IMR-90 (cell line): ENCODE results near the gene ZNF423. TPM values are rescaled to one million over a fixed set of nuclear protein-coding genes. Genes with fewer than 3 reads are reported as not detected.

Experiments used
- ATAC-seq: fragments of 200-7000 bp; cut with Tn5 transposase; 2 replicates; pipeline ENCODE4 v1.9.1; 2020; ENCODE audit warnings: low read depth, mild to moderate bottlenecking, moderate library complexity
- BruUV-seq: library from RNA; stranded (reverse); fragments of 400-500 nt; replicated peaks from 2 replicates; lab custom pipeline; 2021; lab: Mats Ljungman, UMichigan
- CTCF ChIA-PET: fragments of 300-600 bp; formaldehyde crosslinking; extraction: SDS; loops from one replicate; lab custom pipeline; 2021; ENCODE audit warnings: antibody characterized with exemption; lab: Yijun Ruan, JAX
- POLR2A ChIA-PET: fragments of 300-600 bp; sonication (Branson Sonifier 250); formaldehyde crosslinking; loops from one replicate; lab custom pipeline; 2022; ENCODE audit warnings: antibody characterized with exemption; ENCODE audit not compliant: unreplicated experiment; lab: Charles Lee
- DNase-seq: peaks from one replicate; pipeline ENCODE4 v3.0.0; 2013
- H2AFZ ChIP-seq: replicated peaks from 2 replicates; pipeline ENCODE3; 2013; ENCODE audit warnings: low read length, mild to moderate bottlenecking; ENCODE audit not compliant: poor library complexity
- H2AK5ac ChIP-seq: 2 replicates; pipeline ENCODE4 v1.6.1; 2013; ENCODE audit warnings: low read depth, low read length, inconsistent platforms
- H2AK9ac ChIP-seq: replicated peaks from 2 replicates; pipeline ENCODE3; 2013; ENCODE audit warnings: mild to moderate bottlenecking, low read depth, low read length, moderate library complexity; ENCODE audit not compliant: poor library complexity
- H2BK120ac ChIP-seq: 2 replicates; pipeline ENCODE4 v1.6.1; 2013; ENCODE audit warnings: low read depth, low read length, inconsistent platforms
- H2BK15ac ChIP-seq: 3 replicates; pipeline ENCODE4 v1.6.1; 2013; ENCODE audit warnings: low read depth, low read length, inconsistent platforms
- H2BK20ac ChIP-seq: 2 replicates; pipeline ENCODE4 v1.6.1; 2013; ENCODE audit warnings: low read depth, mild to moderate bottlenecking, inconsistent platforms, low read length, moderate library complexity
- H2BK5ac ChIP-seq: 2 replicates; pipeline ENCODE4 v1.6.1; 2013; ENCODE audit warnings: mild to moderate bottlenecking, low read depth, low read length, inconsistent platforms; ENCODE audit not compliant: poor library complexity, severe bottlenecking
- H3K14ac ChIP-seq: replicated peaks from 2 replicates; pipeline ENCODE4 v1.6.1; 2013; ENCODE audit warnings: low read depth, low read length, inconsistent platforms
- H3K18ac ChIP-seq: 2 replicates; pipeline ENCODE4 v1.6.1; 2013; ENCODE audit warnings: low read depth, low read length, control low read depth
- H3K23ac ChIP-seq: 2 replicates; pipeline ENCODE4 v1.6.1; 2013; ENCODE audit warnings: low read depth, low read length, inconsistent platforms
- H3K27ac ChIP-seq: 2 replicates; pipeline ENCODE4 v1.5.1; 2013; ENCODE audit warnings: mild to moderate bottlenecking, control low read depth, low read length; ENCODE audit not compliant: insufficient read depth
- H3K27me3 ChIP-seq: 2 replicates; pipeline ENCODE4 v1.6.1; 2013; ENCODE audit warnings: low read length; ENCODE audit not compliant: control insufficient read depth, insufficient read depth
- H3K36me3 ChIP-seq: 2 replicates; pipeline ENCODE4 v1.6.1; 2013; ENCODE audit warnings: low read length, mixed read lengths; ENCODE audit not compliant: control insufficient read depth, insufficient read depth
- H3K4ac ChIP-seq: 2 replicates; pipeline ENCODE4 v1.6.1; 2013; ENCODE audit warnings: low read depth, low read length, inconsistent platforms
- H3K4me1 ChIP-seq: 2 replicates; pipeline ENCODE4 v1.6.1; 2013; ENCODE audit warnings: low read length, mixed read lengths; ENCODE audit not compliant: control insufficient read depth, insufficient read depth
- H3K4me2 ChIP-seq: 2 replicates; pipeline ENCODE4 v1.6.1; 2013; ENCODE audit warnings: low read depth, mild to moderate bottlenecking, control low read depth, low read length, moderate library complexity
- H3K4me3 ChIP-seq: 2 replicates; pipeline ENCODE4 v1.5.1; 2013; ENCODE audit warnings: low read depth, mild to moderate bottlenecking, control low read depth, low read length, moderate library complexity; ENCODE audit not compliant: insufficient read depth
- H3K56ac ChIP-seq: 2 replicates; pipeline ENCODE4 v1.6.1; 2013; ENCODE audit warnings: low read length, inconsistent platforms; ENCODE audit not compliant: insufficient read depth; ENCODE audit errors: extremely low read depth
- H3K79me1 ChIP-seq, 2 experiments: 2 replicates each; pipeline ENCODE4 v1.6.1; 2013; ENCODE audit warnings: low read length in 2 of 2, inconsistent platforms in 1 of 2, low read depth in 1 of 2
- H3K9ac ChIP-seq: 2 replicates; pipeline ENCODE4 v1.6.1; 2013; ENCODE audit warnings: low read depth, low read length, control low read depth
- H3K9me1 ChIP-seq: 2 replicates; pipeline ENCODE4 v1.6.1; 2013; ENCODE audit warnings: low read length, inconsistent platforms; ENCODE audit not compliant: insufficient read depth
- H3K9me3 ChIP-seq: 2 replicates; pipeline ENCODE4 v1.6.1; 2013; ENCODE audit warnings: low read length; ENCODE audit not compliant: control insufficient read depth, insufficient read depth
- H4K20me1 ChIP-seq: 2 replicates; pipeline ENCODE4 v1.6.1; 2013; ENCODE audit warnings: low read length, inconsistent platforms; ENCODE audit not compliant: insufficient read depth
- H4K5ac ChIP-seq: 2 replicates; pipeline ENCODE4 v1.6.1; 2013; ENCODE audit warnings: mild to moderate bottlenecking, low read depth, low read length, control low read depth
- H4K8ac ChIP-seq, 2 experiments: 2 replicates each; pipeline ENCODE4 v1.6.1; 2013; ENCODE audit warnings: low read depth in 2 of 2, low read length in 2 of 2, control low read depth in 1 of 2, inconsistent platforms in 1 of 2
- H4K91ac ChIP-seq: 2 replicates; pipeline ENCODE4 v1.6.1; 2013; ENCODE audit warnings: low read depth, low read length, inconsistent platforms; ENCODE audit not compliant: insufficient read depth
- BHLHE40 ChIP-seq: fragments of 150-350 bp; IDR thresholded peaks from 2 replicates; pipeline ENCODE4 v1.6.1; 2016; ENCODE audit warnings: mild to moderate bottlenecking, low read depth, low read length
- CEBPB ChIP-seq: IDR thresholded peaks from 2 replicates; pipeline ENCODE4 v1.6.1; 2012; ENCODE audit warnings: low read depth, low read length, improper control_type of control experiment
- CHD1 ChIP-seq: IDR thresholded peaks from 2 replicates; pipeline ENCODE4 v1.6.1; 2012; ENCODE audit warnings: low read depth, low read length, improper control_type of control experiment
- FOS ChIP-seq: fragments of 150-350 bp; IDR thresholded peaks from 2 replicates; pipeline ENCODE4 v1.6.1; 2016; ENCODE audit warnings: low read depth, low read length
- MAFK ChIP-seq: IDR thresholded peaks from 2 replicates; pipeline ENCODE4 v1.6.1; 2012; ENCODE audit warnings: low read depth, low read length, improper control_type of control experiment
- MAZ ChIP-seq: IDR thresholded peaks from 2 replicates; pipeline ENCODE4 v1.6.1; 2012; ENCODE audit warnings: low read depth, mild to moderate bottlenecking, low read length, improper control_type of control experiment, moderate library complexity, borderline replicate concordance
- MXI1 ChIP-seq: IDR thresholded peaks from 2 replicates; pipeline ENCODE4 v1.6.1; 2012; ENCODE audit warnings: low read depth, mild to moderate bottlenecking, low read length, moderate library complexity, borderline replicate concordance
- NFE2L2 ChIP-seq: fragments of 150-350 bp; IDR thresholded peaks from 2 replicates; pipeline ENCODE4 v1.6.1; 2016; ENCODE audit warnings: low read depth, mild to moderate bottlenecking, low read length
- POLR2A ChIP-seq: IDR thresholded peaks from 2 replicates; pipeline ENCODE4 v1.6.1; 2012; ENCODE audit warnings: mild to moderate bottlenecking, low read depth, low read length
- RAD21 ChIP-seq: IDR thresholded peaks from 2 replicates; pipeline ENCODE4 v1.6.1; 2012; ENCODE audit warnings: low read length, improper control_type of control experiment
- RCOR1 ChIP-seq: IDR thresholded peaks from 2 replicates; pipeline ENCODE4 v1.6.1; 2012; ENCODE audit warnings: mild to moderate bottlenecking, low read length, improper control_type of control experiment; ENCODE audit not compliant: insufficient replicate concordance
- RFX5 ChIP-seq: IDR thresholded peaks from 2 replicates; pipeline ENCODE4 v1.8.0; 2012; ENCODE audit warnings: low read depth, mild to moderate bottlenecking, low read length, moderate library complexity
- SMC3 ChIP-seq: fragments of 150-350 bp; IDR thresholded peaks from 2 replicates; pipeline ENCODE4 v1.6.1; 2016; ENCODE audit warnings: low read depth, mild to moderate bottlenecking, antibody characterized with exemption, low read length, moderate library complexity
- USF2 ChIP-seq: fragments of 150-350 bp; IDR thresholded peaks from 2 replicates; pipeline ENCODE4 v1.6.1; 2017; ENCODE audit warnings: mild to moderate bottlenecking, antibody characterized with exemption, low read length, low read depth
- WGBS, 2 experiments: methylation state at CpG; one replicate each; pipeline versions ENCODE4 v1.1.5 to v1.1.7; 2013; ENCODE audit warnings: missing lambda C conversion rate in 2 of 2; ENCODE audit not compliant: insufficient read length in 1 of 2; ENCODE audit errors: extremely low coverage in 2 of 2; 5-methylcytosine and 5-hydroxymethylcytosine counted together
- dilution Hi-C: fragments of 300-500 bp; cut with HindIII; formaldehyde crosslinking; loops from one replicate; pipeline ENCODE4 v1.14.3; 2018; ENCODE audit warnings: low sequenced_read_pairs; ENCODE audit not compliant: unreplicated experiment
- in situ Hi-C: fragments of 300-500 bp; cut with MboI; formaldehyde crosslinking; loops from 3 replicates; pipeline ENCODE4 v1.14.3; 2019; ENCODE audit warnings: low sequenced_read_pairs, inconsistent platforms, mixed read lengths
- intact Hi-C: fragments of 100-400 bp; cut with micrococcal nuclease; formaldehyde crosslinking; loops from 2 replicates; pipeline ENCODE4 v1.10.0; 2022
- polyA plus RNA-seq, 3 experiments: library from polyadenylated mRNA; depleted of rRNA; stranded (reverse); fragments of >200 nt; gene quantifications; 2 replicates each; pipeline ENCODE4 v1.2.3, GENCODE V29; 2012; ENCODE audit warnings: low replicate concordance in 1 of 3
- total RNA-seq: library from RNA; depleted of rRNA; stranded (reverse); fragments of >200 nt; gene quantifications from 2 replicates; pipeline ENCODE4 v1.2.3, GENCODE V29; 2012
- TF ChIP-seq, protein P1 (sequence below): conservative IDR thresholded peaks from 2 replicates; pipeline ENCODE4 v1.5.1; 2012; ENCODE audit warnings: mild to moderate bottlenecking, low read depth, low read length, improper control_type of control experiment
- TF ChIP-seq, protein P2 (sequence below): fragments of 150-350 bp; IDR thresholded peaks from 2 replicates; pipeline ENCODE4 v1.6.1; 2016; ENCODE audit warnings: low read depth, mild to moderate bottlenecking, low read length, moderate library complexity, borderline replicate concordance

The ZNF423 gene
- total and polyA plus RNA-seq, 2 of the 4 experiments (the other 2 are of a cell fraction), result under 0.01 to 0.10 TPM

- Histone ChIP-seq H2BK120ac (no peak overlapping the region), H3K4me2 (no peak overlapping the region), H3K9me1 (no peaks in the 10 kb centered on the region), H3K36me3 (no peaks in the 10 kb centered on the region), H3K9me3 (no peaks in the 10 kb centered on the region), H3K27me3 (no peaks in the 10 kb centered on the region; the same call in 1 of the 2 replicates), H4K5ac (no peak overlapping the region), H3K23ac (no peak overlapping the region), H2BK15ac (no peak overlapping the region), H2BK5ac (no peak overlapping the region), H4K20me1 (no peaks in the 10 kb centered on the region), H3K4me3 (no peak overlapping the region), H3K14ac (no peak overlapping the region), H3K27ac (no peak overlapping the region), H2AFZ (no peak overlapping the region), H4K8ac (no peak overlapping the region), H3K56ac (no peak overlapping the region), H3K79me1 (no peaks in the 10 kb centered on the region), H2AK9ac (no peak overlapping the region), H4K91ac (no peak overlapping the region), H3K9ac (no peak overlapping the region), H3K4me1 (no peaks in the 10 kb centered on the region), H2BK20ac (no peak overlapping the region), H2AK5ac (no peak overlapping the region), H3K18ac (no peak overlapping the region), H3K4ac (no peak overlapping the region)
- intact Hi-C loops, result no loop called here
- BruUV-seq, result no TSS peak
- no CpG with 5 or more reads among the region's 4 CpGs for WGBS, 2 experiments
- ChIA-PET POLR2A (no interaction called here), CTCF (no interaction called here)
- ATAC-seq, result no peak
- dilution Hi-C loops, result no loop called here
- TF ChIP-seq, protein P1, sequence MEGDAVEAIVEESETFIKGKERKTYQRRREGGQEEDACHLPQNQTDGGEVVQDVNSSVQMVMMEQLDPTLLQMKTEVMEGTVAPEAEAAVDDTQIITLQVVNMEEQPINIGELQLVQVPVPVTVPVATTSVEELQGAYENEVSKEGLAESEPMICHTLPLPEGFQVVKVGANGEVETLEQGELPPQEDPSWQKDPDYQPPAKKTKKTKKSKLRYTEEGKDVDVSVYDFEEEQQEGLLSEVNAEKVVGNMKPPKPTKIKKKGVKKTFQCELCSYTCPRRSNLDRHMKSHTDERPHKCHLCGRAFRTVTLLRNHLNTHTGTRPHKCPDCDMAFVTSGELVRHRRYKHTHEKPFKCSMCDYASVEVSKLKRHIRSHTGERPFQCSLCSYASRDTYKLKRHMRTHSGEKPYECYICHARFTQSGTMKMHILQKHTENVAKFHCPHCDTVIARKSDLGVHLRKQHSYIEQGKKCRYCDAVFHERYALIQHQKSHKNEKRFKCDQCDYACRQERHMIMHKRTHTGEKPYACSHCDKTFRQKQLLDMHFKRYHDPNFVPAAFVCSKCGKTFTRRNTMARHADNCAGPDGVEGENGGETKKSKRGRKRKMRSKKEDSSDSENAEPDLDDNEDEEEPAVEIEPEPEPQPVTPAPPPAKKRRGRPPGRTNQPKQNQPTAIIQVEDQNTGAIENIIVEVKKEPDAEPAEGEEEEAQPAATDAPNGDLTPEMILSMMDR, result no peak
- TF ChIP-seq NFE2L2, result no peak
- TF ChIP-seq SMC3, result no peak
- no peak for TF ChIP-seq FOS
- no peak for TF ChIP-seq USF2
- no peak for TF ChIP-seq MAFK
- TF ChIP-seq, protein P2, sequence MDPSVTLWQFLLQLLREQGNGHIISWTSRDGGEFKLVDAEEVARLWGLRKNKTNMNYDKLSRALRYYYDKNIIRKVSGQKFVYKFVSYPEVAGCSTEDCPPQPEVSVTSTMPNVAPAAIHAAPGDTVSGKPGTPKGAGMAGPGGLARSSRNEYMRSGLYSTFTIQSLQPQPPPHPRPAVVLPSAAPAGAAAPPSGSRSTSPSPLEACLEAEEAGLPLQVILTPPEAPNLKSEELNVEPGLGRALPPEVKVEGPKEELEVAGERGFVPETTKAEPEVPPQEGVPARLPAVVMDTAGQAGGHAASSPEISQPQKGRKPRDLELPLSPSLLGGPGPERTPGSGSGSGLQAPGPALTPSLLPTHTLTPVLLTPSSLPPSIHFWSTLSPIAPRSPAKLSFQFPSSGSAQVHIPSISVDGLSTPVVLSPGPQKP, result no peak
- TF ChIP-seq MAZ, result no peak
- no peak for TF ChIP-seq CHD1
- no peak for TF ChIP-seq RFX5
- TF ChIP-seq BHLHE40, result no peak
- no peak for TF ChIP-seq CEBPB
- no peak for TF ChIP-seq RCOR1
- TF ChIP-seq POLR2A, result no peak
- no peak for TF ChIP-seq RAD21
- TF ChIP-seq MXI1, result no peak
- in situ Hi-C loops, result no loop called here
- DNase-seq, result no peak
Observed at GRCh38 chr16:49775581-49775980, 80.3 kb downstream of the ZNF423 start.
